Left ventricle myocardium inferior (tissue), 1 donor: Measurements from ENCODE around the gene CFD. TPM values are rescaled to one million over a fixed set of nuclear protein-coding genes. Genes with fewer than 3 reads are reported as not detected.

Experiments used
- DNase-seq: peaks from one replicate; pipeline ENCODE4 v3.0.0-alpha.2; 2020
- H3K27ac ChIP-seq: fragments of 200-600 bp; replicated peaks from 2 replicates; pipeline ENCODE4 v1.8.0; 2021
- H3K27me3 ChIP-seq: fragments of 200-600 bp; 2 replicates; pipeline ENCODE4 v1.8.0; 2021; ENCODE audit warnings: low read depth
- H3K36me3 ChIP-seq: fragments of 200-600 bp; 2 replicates; pipeline ENCODE4 v1.8.0; 2021
- H3K4me1 ChIP-seq: fragments of 200-600 bp; 2 replicates; pipeline ENCODE4 v1.8.0; 2021
- H3K4me3 ChIP-seq: fragments of 200-600 bp; 2 replicates; pipeline ENCODE4 v1.8.0; 2021; ENCODE audit warnings: mild to moderate bottlenecking, moderate library complexity
- H3K9me3 ChIP-seq: fragments of 200-600 bp; replicated peaks from 2 replicates; pipeline ENCODE4 v1.8.0; 2021
- CTCF ChIP-seq: fragments of 200-600 bp; IDR thresholded peaks from 2 replicates; pipeline ENCODE4 v1.8.0; 2021; ENCODE audit warnings: antibody characterized with exemption, mild to moderate bottlenecking, borderline replicate concordance
- intact Hi-C: fragments of 100-400 bp; cut with micrococcal nuclease; formaldehyde crosslinking; loops from one replicate; pipeline ENCODE4 v1.11.0; 2022
- total RNA-seq: library from RNA; stranded (reverse); fragmentation: NEBNext Ultra II Directional; extraction: Animal tissue kit (Norgen Biotek cat#: 25700); gene quantifications from one replicate; pipeline ENCODE4 v1.2.1, GENCODE V29; 2021
- donor health status: DM: no; HTN: yes; CAD: no; lungs with severe emphysema.

Gene CFD
- total RNA-seq, 1 donor from 2014 or later = 200 TPM

GRCh38 chr19:900302-901111 is 41.0 kb downstream of the CFD start:
- intact Hi-C loops = no loop called here
- Histone ChIP-seq H3K27me3 (no peaks in the 10 kb centered on the region), H3K9me3 (no peaks in the 10 kb centered on the region), H3K36me3 (peaks cover 30% of the 10 kb centered on the region), H3K4me3 (no peak overlapping the region), H3K27ac (no peak overlapping the region), H3K4me1 (no peaks in the 10 kb centered on the region)
- no peak for DNase-seq
- TF ChIP-seq CTCF = no peak

GRCh38 chr19:901216-902092 is 42.0 kb downstream of the CFD start:
- Histone ChIP-seq H3K4me1 (no peaks in the 10 kb centered on the region), H3K27me3 (no peaks in the 10 kb centered on the region), H3K9me3 (no peaks in the 10 kb centered on the region), H3K27ac (no peak overlapping the region), H3K36me3 (peaks cover 30% of the 10 kb centered on the region), H3K4me3 (no peak overlapping the region)
- no peak for DNase-seq
- TF ChIP-seq CTCF = no peak
- intact Hi-C loops = no loop called here

GRCh38 chr19:902093-902370 is 42.6 kb downstream of the CFD start:
- Histone ChIP-seq H3K4me3 (no peak overlapping the region), H3K36me3 (peaks cover 26% of the 10 kb centered on the region), H3K9me3 (no peaks in the 10 kb centered on the region), H3K4me1 (no peaks in the 10 kb centered on the region), H3K27ac (no peak overlapping the region), H3K27me3 (no peaks in the 10 kb centered on the region)
- intact Hi-C loops = no loop called here
- TF ChIP-seq CTCF = no peak
- DNase-seq = no peak

- H3K4me1 ChIP-seq = no peaks in the 10 kb centered on the region
- no peak for TF ChIP-seq CTCF
- no peaks in the 10 kb centered on the region for H3K27me3 ChIP-seq
- no peak overlapping the region for H3K4me3 ChIP-seq
- no peaks in the 10 kb centered on the region for H3K9me3 ChIP-seq
- H3K27ac ChIP-seq = no peak overlapping the region
- H3K36me3 ChIP-seq = peaks cover 20% of the 10 kb centered on the region
- intact Hi-C loops = no loop called here
- DNase-seq = no peak
Observed at GRCh38 chr19:902446-903226, 43.2 kb downstream of the CFD start.

GRCh38 chr19:903266-903797 is 43.9 kb downstream of the CFD start:
- H3K9me3 ChIP-seq = no peaks in the 10 kb centered on the region
- no peak for DNase-seq
- H3K36me3 ChIP-seq = peaks cover 19% of the 10 kb centered on the region
- intact Hi-C loops = no loop called here
- H3K4me3 ChIP-seq = no peak overlapping the region
- H3K4me1 ChIP-seq = no peaks in the 10 kb centered on the region
- no peaks in the 10 kb centered on the region for H3K27me3 ChIP-seq
- no peak overlapping the region for H3K27ac ChIP-seq
- TF ChIP-seq CTCF = no peak
